Rectal smooth muscle tissue (tissue), 1 donor: ENCODE measurements around the gene GUK1.

Experiments used
- H3K27ac ChIP-seq: one replicate; pipeline ENCODE4 v1.7.0; 2013; ENCODE audit warnings: low read depth, low read length, inconsistent platforms
- H3K27me3 ChIP-seq: one replicate; pipeline ENCODE4 v1.7.0; 2013; ENCODE audit warnings: low read length; ENCODE audit not compliant: control insufficient read depth, insufficient read depth
- H3K36me3 ChIP-seq: one replicate; pipeline ENCODE4 v1.7.0; 2013; ENCODE audit warnings: low read length; ENCODE audit not compliant: control insufficient read depth, insufficient read depth
- H3K4me1 ChIP-seq: one replicate; pipeline ENCODE4 v1.7.0; 2013; ENCODE audit warnings: low read length; ENCODE audit not compliant: control insufficient read depth, insufficient read depth
- H3K4me3 ChIP-seq: one replicate; pipeline ENCODE4 v1.7.0; 2013; ENCODE audit warnings: low read length
- H3K9ac ChIP-seq: one replicate; pipeline ENCODE4 v1.7.0; 2013; ENCODE audit warnings: low read length

GUK1 gene

DNA sequence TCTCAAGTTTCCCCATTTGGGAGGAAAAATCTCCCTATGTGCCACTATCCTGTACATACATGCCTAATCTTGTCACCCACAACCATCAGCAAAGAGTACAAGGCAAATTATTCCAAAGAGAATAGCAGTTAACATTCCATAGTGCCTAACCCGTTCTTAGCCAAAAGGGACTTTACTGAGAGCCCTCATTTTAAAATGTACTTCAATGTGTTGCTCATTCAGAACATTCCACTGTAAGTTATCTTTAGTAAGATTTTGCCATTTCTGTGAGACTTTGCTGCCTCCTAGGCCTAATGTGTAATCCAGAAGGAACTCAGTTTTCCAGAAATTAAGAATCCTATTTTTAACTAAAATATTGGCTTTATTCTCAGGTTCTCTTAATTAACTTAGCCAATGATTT, 19.7 kb upstream of the GUK1 start:
- Histone ChIP-seq H3K27ac (no peak overlapping the region), H3K9ac (no peak overlapping the region), H3K36me3 (no peaks in the 10 kb centered on the region), H3K4me3 (no peak overlapping the region), H3K4me1 (no peaks in the 10 kb centered on the region), H3K27me3 (no peaks in the 10 kb centered on the region)

DNA sequence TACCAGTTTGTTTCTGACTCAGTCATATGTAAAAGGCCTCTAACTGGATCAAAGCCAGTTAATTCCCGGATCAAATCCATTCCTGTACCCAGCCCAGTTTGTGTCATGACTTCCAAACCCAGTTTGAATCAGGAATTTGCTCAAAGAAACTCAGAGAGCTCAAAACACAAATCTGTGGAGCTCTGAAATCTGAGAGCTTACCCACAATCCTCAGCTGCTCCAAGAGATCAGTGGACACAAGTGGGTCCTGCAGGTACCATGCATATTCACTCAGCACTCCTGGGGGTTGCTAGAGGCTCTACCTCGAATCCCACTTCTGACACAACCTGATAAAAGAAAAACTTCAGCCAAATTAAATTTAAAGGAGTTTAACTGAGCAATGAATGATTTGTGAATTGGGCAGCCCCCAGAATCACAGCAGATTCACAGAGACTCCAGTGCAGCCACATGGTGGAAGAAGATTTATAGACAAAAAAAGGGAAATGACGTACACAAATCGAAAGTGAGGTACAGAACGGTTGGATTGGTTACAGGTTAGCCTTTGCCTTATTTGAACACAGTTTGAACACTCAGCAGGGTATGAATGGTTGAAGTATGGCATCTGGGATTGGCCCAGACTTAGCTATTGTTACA, 19.1 kb upstream of the GUK1 start:
- Histone ChIP-seq H3K27me3 (no peaks in the 10 kb centered on the region), H3K4me3 (no peak overlapping the region), H3K36me3 (no peaks in the 10 kb centered on the region), H3K9ac (no peak overlapping the region), H3K4me1 (no peaks in the 10 kb centered on the region), H3K27ac (no peak overlapping the region)

DNA sequence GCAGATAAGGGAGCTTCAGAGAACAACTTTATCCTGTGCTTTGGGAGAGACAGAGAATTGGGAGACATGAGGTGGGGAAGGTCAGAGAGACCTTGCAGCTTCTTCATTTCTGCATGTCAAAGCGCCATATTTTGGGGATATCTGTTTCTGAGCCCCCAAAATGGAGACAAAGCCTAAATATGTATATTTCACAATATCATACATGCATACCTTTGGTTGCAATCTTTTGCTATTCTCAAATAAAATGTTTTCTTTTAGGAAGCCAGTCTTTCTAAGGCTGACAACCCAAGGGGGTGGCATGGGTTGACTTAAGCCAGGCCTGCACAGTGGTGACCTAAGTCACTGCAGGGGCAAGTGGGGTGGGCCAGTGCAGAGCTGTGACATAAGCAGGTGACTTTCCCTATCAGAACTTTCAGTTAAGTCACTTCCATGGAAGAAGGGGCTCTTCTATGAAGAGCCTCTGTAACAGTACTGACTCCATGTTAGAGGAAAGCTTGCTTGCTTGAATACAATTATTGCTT, 17.1 kb upstream of the GUK1 start:
- Histone ChIP-seq H3K36me3 (no peaks in the 10 kb centered on the region), H3K4me1 (no peaks in the 10 kb centered on the region), H3K9ac (no peak overlapping the region)

DNA sequence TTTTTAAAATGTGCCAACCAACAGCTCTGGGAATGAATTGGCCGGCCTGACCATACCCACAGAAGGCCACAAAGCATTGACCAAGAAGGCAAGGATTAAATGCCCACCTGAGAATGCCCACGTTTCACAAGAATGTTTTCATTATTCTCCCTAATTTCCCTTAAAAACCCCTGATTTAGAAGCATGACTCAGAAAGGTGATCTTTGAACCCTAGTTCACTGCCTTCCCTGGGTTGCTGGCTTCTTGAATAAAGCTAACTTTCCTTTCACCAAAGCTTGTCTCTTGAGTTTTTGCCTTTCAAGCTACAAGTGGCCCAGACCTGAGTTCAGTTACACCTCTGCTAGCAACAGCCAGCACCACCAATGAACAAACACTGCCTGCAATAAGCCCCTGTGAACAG, 16.6 kb upstream of the GUK1 start:
- Histone ChIP-seq H3K36me3 (no peaks in the 10 kb centered on the region), H3K9ac (no peak overlapping the region), H3K27me3 (no peaks in the 10 kb centered on the region), H3K27ac (no peak overlapping the region), H3K4me3 (no peak overlapping the region), H3K4me1 (no peaks in the 10 kb centered on the region)

More for the DNA sequence above, 17.1 kb upstream of the GUK1 start:
- Histone ChIP-seq H3K27ac (no peak overlapping the region), H3K4me3 (no peak overlapping the region), H3K27me3 (no peaks in the 10 kb centered on the region)

DNA sequence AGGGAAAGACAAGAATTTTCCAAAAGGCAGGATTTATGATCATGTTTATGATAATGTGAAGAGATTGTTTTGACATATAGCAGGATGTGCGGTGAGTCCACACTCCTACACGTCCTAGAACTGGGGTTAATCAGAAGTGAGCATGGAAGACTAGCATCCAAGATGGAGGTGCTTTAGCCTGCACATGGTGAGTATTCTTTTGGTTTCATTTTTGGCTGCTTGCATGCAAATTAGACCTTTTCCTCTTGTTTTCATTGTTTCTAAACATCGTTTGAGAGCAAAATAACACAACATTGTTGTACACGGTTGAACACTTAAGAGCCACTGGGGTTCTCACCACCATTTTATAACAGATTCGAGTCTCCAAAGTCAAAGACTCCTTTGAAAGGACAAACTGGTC, 14.9 kb upstream of the GUK1 start:
- Histone ChIP-seq H3K4me3 (no peak overlapping the region), H3K9ac (no peak overlapping the region), H3K4me1 (no peaks in the 10 kb centered on the region)

DNA sequence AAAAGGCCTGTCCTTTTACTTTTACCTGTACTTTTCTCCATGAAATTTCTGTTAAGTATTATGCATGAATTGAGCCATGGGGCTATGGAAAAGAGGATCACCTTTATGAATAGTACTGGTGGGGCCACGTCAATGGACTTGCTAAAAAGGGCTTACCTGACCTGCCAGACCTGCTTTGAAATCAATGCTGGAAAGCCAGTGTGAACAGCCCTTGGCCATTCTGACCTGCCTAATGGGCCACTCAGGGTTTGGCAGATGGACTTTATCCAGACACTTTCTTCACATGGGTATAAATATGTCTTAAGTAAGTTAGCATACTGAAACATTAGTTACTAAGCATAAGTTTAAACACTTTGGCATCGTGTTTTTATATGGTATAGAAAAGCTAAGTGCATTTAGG, 8.3 kb upstream of the GUK1 start:
- Histone ChIP-seq H3K4me1 (no peaks in the 10 kb centered on the region), H3K4me3 (no peak overlapping the region), H3K36me3 (no peaks in the 10 kb centered on the region), H3K9ac (no peak overlapping the region), H3K27me3 (no peaks in the 10 kb centered on the region), H3K27ac (no peak overlapping the region)

More for the DNA sequence above, 14.9 kb upstream of the GUK1 start:
- H3K27ac ChIP-seq, result no peak overlapping the region
- no peaks in the 10 kb centered on the region for H3K36me3 ChIP-seq
- H3K27me3 ChIP-seq, result no peaks in the 10 kb centered on the region

DNA sequence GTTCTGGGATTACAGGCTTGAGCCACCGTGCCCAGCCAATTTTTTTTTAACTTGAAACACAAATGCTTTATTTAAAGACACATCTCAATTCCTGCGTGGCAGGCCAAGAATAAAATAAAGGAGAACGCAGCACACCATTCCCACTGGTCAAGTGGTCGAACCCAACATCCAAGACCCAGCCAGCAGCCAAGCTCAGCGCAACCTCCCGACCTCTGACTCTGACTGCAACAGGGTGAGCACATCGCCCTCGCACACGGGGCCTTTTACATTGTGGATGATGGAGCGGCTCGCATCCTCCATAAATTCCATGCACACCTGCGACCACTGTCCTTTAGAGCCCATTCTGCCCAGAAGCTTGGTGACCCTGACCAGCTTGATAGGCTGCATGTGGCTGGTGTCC, 5.5 kb upstream of the GUK1 start:
- H3K4me3 ChIP-seq, result no peak overlapping the region
- H3K9ac ChIP-seq, result no peak overlapping the region
- no peaks in the 10 kb centered on the region for H3K27me3 ChIP-seq
- no peaks in the 10 kb centered on the region for H3K4me1 ChIP-seq
- H3K27ac ChIP-seq, result no peak overlapping the region
- H3K36me3 ChIP-seq, result no peaks in the 10 kb centered on the region

DNA sequence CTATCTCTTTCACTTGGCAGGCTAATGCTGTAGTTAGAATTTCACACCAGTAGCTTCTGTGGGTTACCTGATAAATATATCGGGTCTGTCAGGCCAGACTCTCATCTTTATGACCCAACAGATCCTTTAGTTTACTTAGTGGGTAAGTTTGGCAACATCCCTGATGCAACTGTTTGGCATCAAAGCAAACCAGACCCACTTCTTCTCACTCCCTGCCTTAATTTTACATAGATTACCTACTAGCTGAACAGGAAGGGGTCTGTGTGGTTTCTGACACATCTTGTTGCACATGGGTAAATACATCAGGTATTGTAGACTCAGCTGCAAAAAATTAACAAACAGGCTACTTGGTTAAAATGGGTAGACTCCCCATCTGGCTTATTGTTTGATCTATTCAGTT, 3.2 kb upstream of the GUK1 start:
- Histone ChIP-seq H3K27ac (no peak overlapping the region), H3K9ac (no peak overlapping the region), H3K4me1 (peaks cover 11% of the 10 kb centered on the region), H3K4me3 (no peak overlapping the region), H3K36me3 (no peaks in the 10 kb centered on the region), H3K27me3 (no peaks in the 10 kb centered on the region)

DNA sequence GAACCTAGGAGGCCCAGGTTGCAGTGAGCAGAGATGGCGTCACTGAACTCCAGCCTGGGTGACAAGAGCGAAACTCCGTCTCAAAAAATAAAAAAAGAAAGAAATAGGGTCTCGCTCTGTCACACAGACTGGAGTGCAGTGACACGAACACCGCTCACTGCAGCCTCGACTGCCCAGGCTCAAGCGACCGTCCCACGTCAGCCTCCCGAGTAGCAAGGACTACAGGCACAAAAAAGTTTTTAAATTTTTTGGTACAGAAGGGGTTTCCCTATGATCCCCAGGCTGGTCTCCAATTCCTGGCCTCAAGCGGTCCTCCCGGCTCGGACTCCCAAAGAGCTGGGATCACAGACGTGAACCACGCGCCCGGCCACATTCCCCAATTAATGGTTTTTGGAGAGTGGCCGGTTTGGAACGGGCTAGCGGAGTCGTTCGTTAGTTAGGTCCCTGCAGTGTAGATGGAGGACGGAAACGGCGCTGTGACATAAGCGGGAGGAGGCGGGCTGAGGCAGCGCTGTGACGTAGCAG, 611 bp upstream of the GUK1 start:
- H3K27ac ChIP-seq, result peak overlapping the region; percentile 98
- peak overlapping the region; percentile 36 for H3K9ac ChIP-seq
- no peaks in the 10 kb centered on the region for H3K36me3 ChIP-seq
- peaks cover 17% of the 10 kb centered on the region for H3K4me1 ChIP-seq
- H3K4me3 ChIP-seq, result peak overlapping the region; percentile 80
- no peaks in the 10 kb centered on the region for H3K27me3 ChIP-seq

DNA sequence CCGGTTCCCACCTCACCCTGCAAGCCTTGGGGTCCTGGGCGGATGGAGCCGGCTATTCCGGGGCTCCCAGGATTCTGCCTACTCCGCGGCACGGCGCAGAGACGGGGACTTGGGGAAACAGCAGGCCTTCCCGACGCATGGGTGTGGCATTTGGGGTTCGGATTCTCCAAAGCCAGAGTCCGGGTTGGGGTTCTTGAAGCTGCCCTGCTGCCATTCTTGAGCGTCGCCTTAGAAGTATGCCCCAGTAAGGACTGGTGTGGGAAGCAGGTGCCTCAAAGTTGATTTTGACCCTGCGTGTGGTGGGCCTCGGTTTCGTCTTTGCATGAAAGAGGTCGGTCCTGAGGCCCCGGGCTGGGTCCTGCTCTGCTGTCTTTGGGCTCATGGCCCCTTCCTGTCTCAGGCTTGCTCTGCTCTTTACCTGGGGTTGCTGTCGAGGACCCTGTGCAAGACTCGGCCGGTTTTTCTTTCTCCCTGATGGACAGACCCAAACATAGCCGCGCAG, 696 bp downstream of the GUK1 start:
- peaks cover 17% of the 10 kb centered on the region for H3K4me1 ChIP-seq
- peaks cover 4% of the 10 kb centered on the region for H3K36me3 ChIP-seq
- peak overlapping the region; percentile 80 for H3K4me3 ChIP-seq
- no peaks in the 10 kb centered on the region for H3K27me3 ChIP-seq
- peak overlapping the region; percentile 95 for H3K9ac ChIP-seq
- H3K27ac ChIP-seq, result peak overlapping the region; percentile 98

DNA sequence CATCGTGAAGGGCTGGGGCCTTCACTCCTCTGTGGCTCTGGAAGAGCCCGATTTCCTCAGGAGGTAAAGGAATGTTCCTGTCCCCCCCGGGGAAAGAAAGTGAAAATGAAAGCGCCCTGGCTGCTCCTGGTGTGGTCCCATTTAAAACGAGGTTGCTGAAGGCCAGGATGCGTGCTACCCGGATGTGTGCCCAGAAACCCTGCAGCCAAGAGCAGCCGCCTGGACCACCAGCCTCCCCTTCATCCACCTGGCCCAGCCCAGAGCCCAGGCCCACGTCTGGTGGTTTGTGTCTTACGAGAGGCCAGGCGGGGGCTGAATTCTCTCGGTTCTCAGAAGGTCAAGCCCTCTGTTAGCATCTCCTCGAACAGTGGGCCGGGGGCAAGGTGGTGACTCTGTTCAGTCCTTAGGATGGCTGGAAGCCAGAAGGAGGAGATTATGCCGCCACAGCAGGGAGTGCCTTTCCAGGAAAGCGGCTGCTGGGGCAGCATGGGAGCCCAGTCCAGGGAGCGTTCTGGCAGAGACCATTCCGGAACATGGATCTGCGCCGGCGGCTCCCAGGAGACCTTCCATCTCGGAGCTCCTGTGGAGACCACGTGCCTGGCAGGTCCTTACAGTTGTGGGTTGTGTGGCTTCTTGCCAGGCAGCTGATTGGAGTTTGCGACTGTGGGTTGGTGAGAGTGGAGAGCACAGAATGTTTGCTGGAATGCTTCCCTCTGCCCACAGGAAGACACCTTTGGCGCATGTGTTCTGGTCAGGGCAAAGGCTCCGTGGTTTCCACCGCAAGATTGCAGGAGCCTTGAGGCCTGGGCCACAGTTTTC, 1.4 kb downstream of the GUK1 start:
- peaks cover 10% of the 10 kb centered on the region for H3K36me3 ChIP-seq
- H3K4me1 ChIP-seq, result peaks cover 17% of the 10 kb centered on the region
- peak overlapping the region; percentile 80 for H3K4me3 ChIP-seq
- peak overlapping the region; percentile 95 for H3K9ac ChIP-seq
- peak overlapping the region; percentile 98 for H3K27ac ChIP-seq
- H3K27me3 ChIP-seq, result no peaks in the 10 kb centered on the region

DNA sequence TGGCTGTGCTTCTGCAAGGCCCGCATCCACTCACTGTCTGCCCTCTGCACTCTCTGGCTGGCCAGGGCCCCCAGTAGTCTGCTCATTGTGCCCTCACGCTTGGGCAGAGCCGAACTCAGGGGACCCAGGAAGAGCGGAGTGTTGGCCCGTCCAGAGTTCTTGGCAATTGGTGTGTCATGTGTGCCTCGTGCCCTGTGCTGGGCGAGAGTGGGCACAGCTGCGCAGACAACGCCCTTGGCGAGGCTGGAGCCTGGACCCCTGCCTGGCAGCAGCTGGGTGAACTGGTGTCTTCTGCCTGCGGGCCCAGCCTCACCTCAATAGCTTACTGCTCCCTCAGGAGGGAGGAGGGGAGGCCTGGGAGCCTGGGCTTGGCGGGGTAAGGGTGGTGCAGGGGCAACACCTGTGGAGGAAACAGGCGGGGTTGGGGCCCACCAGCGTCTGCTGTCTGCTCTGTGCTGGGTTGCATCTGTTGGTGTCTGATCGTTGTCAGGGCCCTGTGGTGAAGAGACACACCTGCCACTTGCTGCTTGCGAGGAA, 2.1 kb downstream of the GUK1 start:
- H3K36me3 ChIP-seq, result peaks cover 16% of the 10 kb centered on the region

More for the DNA sequence above, 2.1 kb downstream of the GUK1 start:
- Histone ChIP-seq H3K27ac (no peak overlapping the region), H3K4me1 (peaks cover 17% of the 10 kb centered on the region), H3K4me3 (peak overlapping the region; percentile 80), H3K9ac (peak overlapping the region; percentile 2), H3K27me3 (no peaks in the 10 kb centered on the region)
